GM13977 (cell line): ENCODE results near the gene PROK2.

Source experiments
- DNase-seq: peaks from one replicate; pipeline ENCODE4 v3.0.0; 2012; ENCODE audit warnings: low spot score
- CTCF ChIP-seq: IDR thresholded peaks from 2 replicates; pipeline ENCODE4 v1.5.1; 2012; ENCODE audit warnings: mild to moderate bottlenecking, control low read depth; ENCODE audit not compliant: insufficient read depth; ENCODE audit errors: extremely low read depth, missing control alignments
- in situ Hi-C: fragments of 300-500 bp; cut with MboI; formaldehyde crosslinking; loops from one replicate; pipeline ENCODE4 v1.12.0; 2022; ENCODE audit warnings: low sequenced_read_pairs, low pct_unique_long_range_greater_than_20kb, mixed read lengths, inconsistent platforms; ENCODE audit not compliant: unreplicated experiment

Gene PROK2

GRCh38 chr3:71815340-71816067 is 30.6 kb upstream of the PROK2 start:
- TF ChIP-seq CTCF, result no peak
- DNase-seq, result no peak
- in situ Hi-C loops, result no loop called here

GRCh38 chr3:71813704-71814103 is 28.8 kb upstream of the PROK2 start:
- TF ChIP-seq CTCF, result no peak
- in situ Hi-C loops, result no loop called here
- no peak for DNase-seq

GRCh38 chr3:71813073-71813472 is 28.1 kb upstream of the PROK2 start:
- no peak for DNase-seq
- in situ Hi-C loops, result no loop called here
- TF ChIP-seq CTCF, result no peak

GRCh38 chr3:71810056-71810455 is 25.1 kb upstream of the PROK2 start:
- TF ChIP-seq CTCF, result no peak
- in situ Hi-C loops, result no loop called here
- no peak for DNase-seq

GRCh38 chr3:71809321-71810026 is 24.5 kb upstream of the PROK2 start:
- TF ChIP-seq CTCF, result no peak
- in situ Hi-C loops, result no loop called here
- no peak for DNase-seq

GRCh38 chr3:71806736-71807135 is 21.8 kb upstream of the PROK2 start:
- TF ChIP-seq CTCF, result no peak
- in situ Hi-C loops, result no loop called here
- no peak for DNase-seq

- in situ Hi-C loops, result no loop called here
- no peak for TF ChIP-seq CTCF
- DNase-seq, result no peak
These were observed 20.7 kb upstream of the PROK2 start for GRCh38 chr3:71805691-71806090.
